CD14-positive monocyte (primary cell): ENCODE data around the gene TMEM178B. TPM values are rescaled to one million over a fixed set of nuclear protein-coding genes. Genes with fewer than 3 reads are reported as not detected.

ENCODE experiments used
- DNase-seq, 3 donors: peaks; one replicate each; pipeline ENCODE4 v3.0.0-alpha.2; 2011 to 2022
- H2AFZ ChIP-seq: 2 replicates; pipeline ENCODE4 v1.6.0; 2012; ENCODE audit warnings: mild to moderate bottlenecking, low read depth, low read length, inconsistent platforms; ENCODE audit not compliant: insufficient read depth, poor library complexity, severe bottlenecking
- H3K27ac ChIP-seq, 2 donors: 1 replicate in 1 of 2; 2 replicates in 1 of 2; pipeline ENCODE4 v1.5.1; 2012 to 2013; ENCODE audit warnings: low read length in 2 of 2, control low read depth in 1 of 2, inconsistent platforms in 1 of 2, low read depth in 1 of 2, mild to moderate bottlenecking in 1 of 2
- H3K27me3 ChIP-seq, 2 donors: one replicate each; pipeline versions ENCODE4 v1.6.0 to v1.6.1; 2011 to 2013; ENCODE audit warnings: low read length in 2 of 2; ENCODE audit not compliant: control insufficient read depth in 2 of 2, insufficient read depth in 2 of 2
- H3K36me3 ChIP-seq, 2 donors: replicated peaks in 1 of 2; 1 replicate in 1 of 2; 2 replicates in 1 of 2; pipeline versions ENCODE4 v1.5.1 to v1.6.1; 2012 to 2013; ENCODE audit warnings: low read length in 2 of 2, control low read depth in 1 of 2, inconsistent platforms in 1 of 2, mild to moderate bottlenecking in 1 of 2; ENCODE audit not compliant: insufficient read depth in 2 of 2, control insufficient read depth in 1 of 2
- H3K4me1 ChIP-seq, 2 donors: 1 replicate in 1 of 2; 2 replicates in 1 of 2; pipeline versions ENCODE4 v1.5.1 to v1.6.1; 2012 to 2013; ENCODE audit warnings: low read length in 2 of 2, control low read depth in 1 of 2, inconsistent platforms in 1 of 2, mild to moderate bottlenecking in 1 of 2, moderate library complexity in 1 of 2; ENCODE audit not compliant: insufficient read depth in 2 of 2, control insufficient read depth in 1 of 2
- H3K4me2 ChIP-seq: replicated peaks from 2 replicates; pipeline ENCODE3; 2012; ENCODE audit warnings: low read length, moderate library complexity, mild to moderate bottlenecking; ENCODE audit not compliant: poor library complexity, severe bottlenecking; ENCODE audit errors: extremely low read depth
- H3K4me3 ChIP-seq, 3 experiments: fragments of 200-600 bp in 1 of 3; sonication (generic) in 1 of 3; replicated peaks in 1 of 3; 1 replicate in 2 of 3; 2 replicates in 1 of 3; pipeline ENCODE4 v1.5.1; 2011 to 2013; ENCODE audit warnings: low read length in 3 of 3, mild to moderate bottlenecking in 3 of 3, control low read depth in 2 of 3, low read depth in 2 of 3, inconsistent platforms in 1 of 3, moderate library complexity in 1 of 3
- H3K79me2 ChIP-seq: 2 replicates; pipeline ENCODE4 v1.6.0; 2012; ENCODE audit warnings: mild to moderate bottlenecking, control low read depth, inconsistent platforms, low read length, moderate library complexity; ENCODE audit not compliant: insufficient read depth
- H3K9ac ChIP-seq: 2 replicates; pipeline ENCODE4 v1.6.0; 2017; ENCODE audit warnings: low read length, mild to moderate bottlenecking; ENCODE audit not compliant: insufficient read depth, poor library complexity, severe bottlenecking
- H3K9me3 ChIP-seq, 2 donors: replicated peaks in 1 of 2; 1 replicate in 1 of 2; 2 replicates in 1 of 2; pipeline versions ENCODE4 v1.5.1 to v1.6.1; 2012 to 2013; ENCODE audit warnings: low read length in 2 of 2, control low read depth in 1 of 2; ENCODE audit not compliant: control insufficient read depth in 1 of 2, insufficient read depth in 1 of 2
- H4K20me1 ChIP-seq: 2 replicates; pipeline ENCODE4 v1.6.0; 2012; ENCODE audit warnings: mild to moderate bottlenecking, low read length, control low read depth, moderate library complexity; ENCODE audit not compliant: insufficient read depth
- H3K27ac Mint-ChIP-seq, 7 donors: one replicate each; pipeline ENCODE4 v1.8.0; 2020; ENCODE audit warnings: mild to moderate bottlenecking in 7 of 7, mixed read lengths in 7 of 7, moderate library complexity in 6 of 7, inconsistent platforms in 2 of 7
- H3K27me3 Mint-ChIP-seq, 3 donors: one replicate each; pipeline ENCODE4 v1.8.0; 2021 to 2022; ENCODE audit warnings: low read depth in 3 of 3, mild to moderate bottlenecking in 3 of 3, mixed read lengths in 3 of 3, moderate library complexity in 3 of 3, inconsistent platforms in 1 of 3
- H3K36me3 Mint-ChIP-seq, 2 donors: one replicate each; pipeline ENCODE4 v1.8.0; 2020; ENCODE audit warnings: mixed read lengths in 2 of 2, inconsistent platforms in 1 of 2, mild to moderate bottlenecking in 1 of 2
- H3K4me1 Mint-ChIP-seq: one replicate; pipeline ENCODE4 v1.8.0; 2020; ENCODE audit warnings: mild to moderate bottlenecking, mixed read lengths
- H3K4me3 Mint-ChIP-seq, 2 donors: one replicate each; pipeline ENCODE4 v1.8.0; 2020; ENCODE audit warnings: mild to moderate bottlenecking in 2 of 2, mixed read lengths in 2 of 2, moderate library complexity in 1 of 2
- H3K9me3 Mint-ChIP-seq, 7 donors: one replicate each; pipeline ENCODE4 v1.8.0; 2020 to 2022; ENCODE audit warnings: mixed read lengths in 7 of 7, mild to moderate bottlenecking in 6 of 7, moderate library complexity in 6 of 7, inconsistent platforms in 2 of 7
- WGBS: methylation state at CpG from one replicate; pipeline ENCODE4 v1.1.5; 2013; ENCODE audit warnings: missing lambda C conversion rate; ENCODE audit not compliant: insufficient coverage; 5-methylcytosine and 5-hydroxymethylcytosine counted together
- intact Hi-C, 2 donors: fragments of 100-400 bp; cut with micrococcal nuclease; formaldehyde crosslinking; loops; one replicate each; pipeline versions ENCODE4 v1.15.0 to v1.15.1; 2023
- polyA plus RNA-seq, 3 donors: library from polyadenylated mRNA; depleted of rRNA in 1 of 3; unstranded in 2 of 3; stranded (reverse) in 1 of 3; fragments of 300-500 nt in 2 of 3; fragments of >200 nt in 1 of 3; fragmentation: Illumina TruSeq in 2 of 3; gene quantifications; 1 replicate in 2 of 3; 2 replicates in 1 of 3; pipeline ENCODE4 v1.2.3, GENCODE V29; 2012 to 2021
- TF ChIP-seq, protein P1 (sequence below): fragments of 200-600 bp; IDR thresholded peaks from one replicate; pipeline ENCODE4 v1.8.0; 2022; ENCODE audit warnings: antibody characterized with exemption, mild to moderate bottlenecking

The TMEM178B gene
- polyA plus RNA-seq, 3 donors = not detected

DNA sequence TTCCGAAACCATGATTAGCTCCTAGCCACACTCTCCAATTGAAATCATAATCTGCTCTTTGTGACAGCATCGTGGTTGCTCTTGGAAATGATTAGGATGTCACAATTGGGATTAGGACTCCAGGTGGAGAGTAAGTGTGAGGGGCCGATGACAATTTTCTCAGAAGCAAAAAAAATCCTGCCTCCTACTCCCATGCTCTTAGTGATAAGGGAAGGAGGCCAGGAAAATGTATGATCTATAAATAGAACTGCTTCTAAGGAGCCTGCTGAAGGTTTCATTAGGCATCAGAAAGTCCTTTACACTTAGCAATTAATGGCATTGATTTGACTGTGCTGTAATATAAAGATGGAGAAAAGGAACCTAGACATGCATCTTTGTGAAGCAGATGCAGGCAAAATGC is 251.0 kb downstream of the TMEM178B start:
- no peak overlapping the region for H3K9ac ChIP-seq
- Mint-ChIP-seq H3K27me3 (peaks cover 0 to 2% (median 0%) of the 10 kb centered on the region in 3 donors), H3K27ac (no peak overlapping the region), H3K4me3 (no peak overlapping the region), H3K4me1 (no peaks in the 10 kb centered on the region), H3K36me3 (no peaks in the 10 kb centered on the region), H3K9me3 (peaks cover 0 to 8% (median 3%) of the 10 kb centered on the region in 7 donors)
- H3K27me3 ChIP-seq = no peaks in the 10 kb centered on the region
- H2AFZ ChIP-seq = no peak overlapping the region
- no peak overlapping the region for H3K4me3 ChIP-seq
- no CpG with 5 or more reads among the region's 3 CpGs for WGBS
- no peaks in the 10 kb centered on the region for H3K36me3 ChIP-seq
- intact Hi-C loops = no loop called here
- DNase-seq = no peak
- H4K20me1 ChIP-seq = no peaks in the 10 kb centered on the region
- no peaks in the 10 kb centered on the region for H3K4me1 ChIP-seq
- TF ChIP-seq, protein P1, sequence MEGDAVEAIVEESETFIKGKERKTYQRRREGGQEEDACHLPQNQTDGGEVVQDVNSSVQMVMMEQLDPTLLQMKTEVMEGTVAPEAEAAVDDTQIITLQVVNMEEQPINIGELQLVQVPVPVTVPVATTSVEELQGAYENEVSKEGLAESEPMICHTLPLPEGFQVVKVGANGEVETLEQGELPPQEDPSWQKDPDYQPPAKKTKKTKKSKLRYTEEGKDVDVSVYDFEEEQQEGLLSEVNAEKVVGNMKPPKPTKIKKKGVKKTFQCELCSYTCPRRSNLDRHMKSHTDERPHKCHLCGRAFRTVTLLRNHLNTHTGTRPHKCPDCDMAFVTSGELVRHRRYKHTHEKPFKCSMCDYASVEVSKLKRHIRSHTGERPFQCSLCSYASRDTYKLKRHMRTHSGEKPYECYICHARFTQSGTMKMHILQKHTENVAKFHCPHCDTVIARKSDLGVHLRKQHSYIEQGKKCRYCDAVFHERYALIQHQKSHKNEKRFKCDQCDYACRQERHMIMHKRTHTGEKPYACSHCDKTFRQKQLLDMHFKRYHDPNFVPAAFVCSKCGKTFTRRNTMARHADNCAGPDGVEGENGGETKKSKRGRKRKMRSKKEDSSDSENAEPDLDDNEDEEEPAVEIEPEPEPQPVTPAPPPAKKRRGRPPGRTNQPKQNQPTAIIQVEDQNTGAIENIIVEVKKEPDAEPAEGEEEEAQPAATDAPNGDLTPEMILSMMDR = no peak
- H3K4me2 ChIP-seq = no peak overlapping the region
- H3K79me2 ChIP-seq = no peaks in the 10 kb centered on the region
- H3K9me3 ChIP-seq = no peaks in the 10 kb centered on the region
- no peak overlapping the region for H3K27ac ChIP-seq

DNA sequence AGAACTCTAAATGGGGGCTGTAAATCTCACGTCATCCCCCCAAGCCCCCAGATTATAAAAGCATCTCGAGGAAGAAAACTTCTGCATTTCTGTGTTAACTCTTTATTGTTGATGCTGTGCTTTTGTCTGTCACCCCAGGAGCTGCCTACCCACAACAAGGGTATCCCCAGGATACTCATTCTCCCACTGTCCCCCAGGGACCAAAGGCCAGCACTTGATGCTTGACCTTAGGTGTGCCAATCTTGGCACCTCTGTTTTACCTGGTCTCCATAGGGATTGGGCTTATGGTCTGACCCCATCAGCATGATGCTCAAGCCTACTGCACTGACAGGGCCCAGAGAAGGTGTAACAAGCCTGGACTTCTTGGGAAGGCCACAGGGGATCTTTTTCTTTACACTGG is 251.4 kb downstream of the TMEM178B start:
- no peaks in the 10 kb centered on the region for H3K36me3 Mint-ChIP-seq
- H3K9me3 Mint-ChIP-seq = peaks cover 0 to 8% (median 2%) of the 10 kb centered on the region in 7 donors

More for the DNA sequence above, 251.4 kb downstream of the TMEM178B start:
- Histone ChIP-seq H3K4me1 (no peaks in the 10 kb centered on the region), H3K9ac (no peak overlapping the region), H3K79me2 (no peaks in the 10 kb centered on the region), H3K27me3 (no peaks in the 10 kb centered on the region), H2AFZ (no peak overlapping the region), H4K20me1 (no peaks in the 10 kb centered on the region), H3K4me2 (no peak overlapping the region), H3K36me3 (no peaks in the 10 kb centered on the region), H3K9me3 (no peaks in the 10 kb centered on the region), H3K27ac (no peak overlapping the region), H3K4me3 (no peak overlapping the region)
- DNase-seq = no peak
- H3K27me3 Mint-ChIP-seq = peaks cover 0 to 2% (median 0%) of the 10 kb centered on the region in 3 donors
- TF ChIP-seq, protein P1 = no peak
- no peak overlapping the region for H3K27ac Mint-ChIP-seq
- H3K4me1 Mint-ChIP-seq = no peaks in the 10 kb centered on the region
- WGBS = no CpG with 5 or more reads among the region's 2 CpGs
- H3K4me3 Mint-ChIP-seq = no peak overlapping the region
- intact Hi-C loops = no loop called here
